HG02970 (cell line): ENCODE data around the gene UGDH.

ENCODE experiments used
- ATAC-seq: cut with Tn5 transposase; IDR thresholded peaks from one replicate; pipeline ENCODE4 v1.9.1; 2021; ENCODE audit warnings: mild to moderate bottlenecking, moderate library complexity, moderate number of reproducible peaks; ENCODE audit not compliant: unreplicated experiment, low FRiP score

Gene UGDH

DNA sequence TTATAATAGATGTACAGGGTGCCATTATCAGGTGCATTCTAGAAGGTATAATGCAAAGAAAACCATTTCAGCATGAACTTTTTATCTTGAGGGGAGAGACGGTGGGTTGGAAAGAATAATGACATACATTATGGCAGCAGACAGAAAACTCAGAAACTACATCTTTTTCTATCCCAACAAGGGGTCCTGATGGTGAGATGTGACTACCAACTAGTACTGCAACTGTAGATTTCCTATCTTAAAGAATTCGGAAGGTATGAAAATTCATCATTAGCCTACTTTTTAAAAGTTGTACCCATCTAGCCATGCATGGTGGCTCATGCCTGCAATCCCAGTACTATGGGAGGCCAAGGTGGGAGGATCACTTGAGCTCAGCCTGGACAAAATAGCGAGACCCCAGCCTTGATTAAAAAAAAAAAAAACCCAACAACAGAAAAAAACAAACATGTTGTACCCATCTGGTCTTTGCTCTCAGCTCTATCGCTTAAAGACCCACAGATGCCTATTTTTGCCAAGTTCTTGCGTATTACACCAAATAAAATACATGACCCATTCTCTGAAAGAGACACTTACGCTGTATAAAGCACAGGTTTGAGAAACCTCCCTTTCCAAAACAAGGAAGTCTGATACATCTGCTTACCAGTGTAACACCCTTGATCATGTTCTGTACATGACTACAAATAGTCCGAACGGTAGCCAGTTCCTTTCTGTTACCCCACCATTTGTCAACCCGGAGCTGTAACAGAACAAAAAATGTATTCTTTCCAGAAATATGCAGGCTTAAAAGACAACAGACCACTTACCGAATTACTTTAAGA, 70.1 kb downstream of the UGDH start:
- no peak for ATAC-seq

- ATAC-seq: no peak
Observed at GRCh38 chr4:39455486-39455885, 71.8 kb downstream of the UGDH start.

- no peak for ATAC-seq
Observed at GRCh38 chr4:39453738-39454137, 73.5 kb downstream of the UGDH start.

DNA sequence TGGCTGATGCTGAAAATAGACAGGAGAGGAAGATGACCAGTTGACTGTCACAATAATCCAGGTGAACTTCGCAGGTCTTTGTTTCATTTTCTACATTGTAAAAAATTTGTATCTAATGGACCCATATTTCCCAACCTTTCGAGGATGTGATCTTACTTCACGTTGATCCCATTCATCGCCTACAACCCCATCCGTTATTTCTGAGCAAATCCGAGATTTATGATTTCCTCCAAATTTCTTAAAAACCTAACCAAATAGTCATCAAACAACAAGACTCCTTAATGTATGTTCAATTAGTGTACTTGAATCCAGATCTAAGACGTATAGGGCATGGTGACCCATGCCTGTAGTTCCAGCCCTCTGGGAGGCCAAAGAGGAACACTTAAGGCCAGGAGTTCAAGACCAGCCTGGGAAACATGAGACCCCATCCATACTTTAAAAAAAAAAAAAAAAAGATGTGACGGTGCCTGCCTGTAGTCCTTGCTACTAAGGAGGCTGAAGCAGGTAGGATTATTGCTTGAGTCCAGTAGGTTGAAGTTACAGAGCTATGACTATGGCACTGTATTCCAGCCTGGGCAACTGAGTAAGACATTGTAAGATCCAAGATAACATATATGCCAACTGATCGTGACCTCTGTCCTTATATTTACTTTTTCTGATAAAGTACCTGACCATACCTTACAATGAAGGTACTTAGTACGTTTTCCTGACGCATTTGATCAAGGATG, 74.2 kb downstream of the UGDH start:
- no peak for ATAC-seq

DNA sequence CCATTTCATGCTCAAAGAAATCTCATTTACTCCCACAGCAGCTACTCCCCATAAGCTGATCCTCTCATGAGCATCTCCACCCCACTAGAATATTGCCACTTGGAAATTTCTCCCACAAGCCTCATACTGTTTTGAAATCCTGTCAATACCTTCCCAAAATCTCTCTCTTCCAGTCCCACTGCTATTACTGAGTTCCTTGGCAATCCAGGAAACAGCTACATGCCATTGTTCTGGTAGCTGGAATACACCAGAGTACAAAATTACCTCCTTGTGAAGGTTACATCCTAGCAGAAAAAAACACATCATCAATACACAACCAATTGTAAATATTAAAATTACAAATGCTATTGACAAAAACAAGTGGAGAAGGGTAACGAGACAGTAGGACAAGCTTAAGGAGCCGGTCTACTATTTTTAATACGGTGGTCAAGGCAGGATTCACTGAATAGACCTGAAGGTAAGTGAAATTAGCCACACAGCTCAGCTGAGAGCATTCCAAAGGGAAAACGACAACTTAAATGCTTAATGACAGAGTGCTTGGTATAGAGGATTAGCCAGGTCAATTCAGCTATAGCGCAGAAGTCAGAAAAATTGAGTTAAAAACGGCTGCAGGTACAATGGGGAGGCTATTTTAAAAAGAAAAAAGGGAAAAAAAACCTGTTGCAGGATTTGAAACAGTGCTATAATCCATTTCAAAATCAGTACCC, 74.9 kb downstream of the UGDH start:
- no peak for ATAC-seq

DNA sequence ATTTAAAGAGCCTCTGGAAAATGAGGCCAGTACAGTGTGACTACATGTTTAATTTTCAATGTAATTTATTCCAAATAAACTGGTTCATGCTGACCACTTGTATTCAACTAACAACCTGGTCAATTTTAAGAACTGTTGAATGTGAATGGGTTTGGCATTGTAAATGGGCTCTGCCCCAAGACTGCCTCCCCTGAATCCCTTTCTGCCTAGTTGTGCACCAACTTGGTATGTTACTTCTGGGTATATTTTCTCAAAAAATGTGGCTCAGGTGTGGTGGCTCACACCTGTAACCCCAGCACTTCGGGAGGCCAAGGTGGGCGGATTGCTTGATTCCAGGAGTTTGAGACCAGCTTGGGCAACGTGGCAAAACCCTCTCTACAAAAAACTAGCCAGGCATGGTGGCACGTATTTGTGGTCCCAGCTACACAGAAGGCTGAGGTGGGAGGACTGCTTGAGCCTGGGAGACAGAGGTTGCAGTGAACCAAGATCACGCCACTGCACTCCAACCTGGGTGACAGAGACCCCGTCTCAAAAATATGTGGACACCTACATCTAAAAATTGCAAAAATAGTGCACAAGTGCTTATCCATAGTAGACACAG, 75.7 kb downstream of the UGDH start:
- no peak for ATAC-seq

DNA sequence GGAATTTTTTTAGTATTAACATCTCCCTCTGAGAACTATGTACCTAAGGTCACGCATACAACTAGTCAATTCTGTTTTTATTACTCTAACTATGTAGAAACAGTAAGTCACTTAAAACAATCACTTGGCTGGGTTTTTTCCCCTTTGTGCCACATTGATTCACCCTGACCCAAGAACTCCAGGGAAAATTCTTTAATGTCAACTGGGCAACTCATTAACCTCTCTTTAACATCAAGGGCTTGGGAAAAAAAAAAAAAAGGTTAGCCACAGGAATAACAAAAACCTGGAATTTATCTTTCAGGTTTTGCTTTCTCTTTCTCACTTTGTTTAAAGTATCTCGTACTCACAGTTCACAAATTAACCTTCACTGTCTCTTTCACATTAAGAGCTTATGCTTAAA, 76.6 kb downstream of the UGDH start:
- ATAC-seq: no peak
